ENCODE results near the gene ZFAND3.

GRCh38 chr6:37930288-37930971 is 110.9 kb downstream of the ZFAND3 start:
- TF ChIP-seq CTCF (IDR thresholded peaks at IDR 0.05) (no peak), ZFX (IDR thresholded peaks at IDR 0.05; ENCODE audit: borderline replicate concordance) (no peak)
